ENCODE data around the gene JAKMIP3. TPM values are rescaled to one million over a fixed set of nuclear protein-coding genes. Genes with fewer than 3 reads are reported as not detected.

The JAKMIP3 gene
- total RNA-seq, 1 experiment from 2014 or later: not detected

- no TSS peak for BruUV-seq (replicated peaks)
- peaks cover 8% of the 10 kb centered on the region for H3K4me1 Mint-ChIP-seq (ENCODE audit: insufficient read depth, unreplicated experiment)
- no peak overlapping the region for H3K4me3 Mint-ChIP-seq (ENCODE audit: unreplicated experiment)
- H3K36me3 Mint-ChIP-seq (ENCODE audit: insufficient read depth, unreplicated experiment): no peaks in the 10 kb centered on the region
- intact Hi-C loops (cut with micrococcal nuclease): no loop called here
- TF ChIP-seq CTCF (IDR thresholded peaks at IDR 0.05; ENCODE audit: unreplicated experiment): no peak
- POLR2A ChIA-PET: no interaction called here
- H3K9me3 Mint-ChIP-seq (ENCODE audit: unreplicated experiment): no peaks in the 10 kb centered on the region
- no peak overlapping the region for H3K27ac Mint-ChIP-seq (ENCODE audit: low read depth, unreplicated experiment)
- peaks cover 33% of the 10 kb centered on the region for H3K27me3 Mint-ChIP-seq (ENCODE audit: insufficient read depth, unreplicated experiment)
- CTCF ChIA-PET: interaction anchor here (0.6 to 0.8 kb wide), 2 partner anchors 41 to 69 kb away, joined by 3 read pairs; no protein-coding TSS in a partner anchor
- DNase-seq (ENCODE audit: unreplicated experiment): no peak
Measured at GRCh38 chr10:132100556-132101349, 35.0 kb downstream of the JAKMIP3 start.

GRCh38 chr10:132101529-132101928 is 35.8 kb downstream of the JAKMIP3 start:
- H3K4me1 Mint-ChIP-seq (ENCODE audit: insufficient read depth, unreplicated experiment): peaks cover under 1% of the 10 kb centered on the region
- no peak overlapping the region for H3K27ac Mint-ChIP-seq (ENCODE audit: low read depth, unreplicated experiment)
- intact Hi-C loops (cut with micrococcal nuclease): no loop called here
- CTCF ChIA-PET: interaction anchor here (0.5 kb wide), 1 partner anchor 232 kb away, joined by 3 read pairs; no protein-coding TSS in a partner anchor
- no peaks in the 10 kb centered on the region for H3K36me3 Mint-ChIP-seq (ENCODE audit: insufficient read depth, unreplicated experiment)
- no peak overlapping the region for H3K4me3 Mint-ChIP-seq (ENCODE audit: unreplicated experiment)
- no TSS peak for BruUV-seq (replicated peaks)
- POLR2A ChIA-PET: no interaction called here
- no peak for TF ChIP-seq CTCF (IDR thresholded peaks at IDR 0.05; ENCODE audit: unreplicated experiment)
- H3K27me3 Mint-ChIP-seq (ENCODE audit: insufficient read depth, unreplicated experiment): peaks cover 33% of the 10 kb centered on the region
- no peak for DNase-seq (ENCODE audit: unreplicated experiment)
- no peaks in the 10 kb centered on the region for H3K9me3 Mint-ChIP-seq (ENCODE audit: unreplicated experiment)

GRCh38 chr10:132102071-132102716 is 36.4 kb downstream of the JAKMIP3 start:
- POLR2A ChIA-PET: no interaction called here
- Mint-ChIP-seq H3K36me3 (ENCODE audit: insufficient read depth, unreplicated experiment) (no peaks in the 10 kb centered on the region), H3K4me1 (ENCODE audit: insufficient read depth, unreplicated experiment) (no peaks in the 10 kb centered on the region), H3K9me3 (ENCODE audit: unreplicated experiment) (no peaks in the 10 kb centered on the region), H3K4me3 (ENCODE audit: unreplicated experiment) (no peak overlapping the region), H3K27ac (ENCODE audit: low read depth, unreplicated experiment) (no peak overlapping the region), H3K27me3 (ENCODE audit: insufficient read depth, unreplicated experiment) (peaks cover 33% of the 10 kb centered on the region)
- intact Hi-C loops (cut with micrococcal nuclease): no loop called here
- TF ChIP-seq CTCF (IDR thresholded peaks at IDR 0.05; ENCODE audit: unreplicated experiment): no peak
- DNase-seq (ENCODE audit: unreplicated experiment): no peak
- CTCF ChIA-PET: interaction anchor here (0.5 kb wide), 1 partner anchor 231 kb away, joined by 3 read pairs; no protein-coding TSS in a partner anchor
- BruUV-seq (replicated peaks): no TSS peak

GRCh38 chr10:132102717-132103110 is 37.0 kb downstream of the JAKMIP3 start:
- Mint-ChIP-seq H3K27me3 (ENCODE audit: insufficient read depth, unreplicated experiment) (peaks cover 33% of the 10 kb centered on the region), H3K9me3 (ENCODE audit: unreplicated experiment) (no peaks in the 10 kb centered on the region), H3K27ac (ENCODE audit: low read depth, unreplicated experiment) (no peak overlapping the region), H3K4me3 (ENCODE audit: unreplicated experiment) (no peak overlapping the region), H3K4me1 (ENCODE audit: insufficient read depth, unreplicated experiment) (no peaks in the 10 kb centered on the region), H3K36me3 (ENCODE audit: insufficient read depth, unreplicated experiment) (no peaks in the 10 kb centered on the region)
- ChIA-PET POLR2A (no interaction called here), CTCF (no interaction called here)
- no peak for TF ChIP-seq CTCF (IDR thresholded peaks at IDR 0.05; ENCODE audit: unreplicated experiment)
- intact Hi-C loops (cut with micrococcal nuclease): no loop called here
- no TSS peak for BruUV-seq (replicated peaks)
- no peak for DNase-seq (ENCODE audit: unreplicated experiment)
